Hippocampal formation (tissue), 2 donors: ENCODE data around the gene RPS6KB2.
"Not testable (repeated sequence)": the region's sequence is repeated elsewhere in the genome, so short reads cannot be mapped to it uniquely, and the experiment has no call there.

ENCODE experiments used
- DNase-seq, 2 donors: peaks; one replicate each; lab custom pipeline; 2025; lab: John Stamatoyannopoulos, UW

RPS6KB2 gene

GRCh38 chr11:67397986-67398660, 30.2 kb upstream of the RPS6KB2 start:
- no peak for DNase-seq

DNA sequence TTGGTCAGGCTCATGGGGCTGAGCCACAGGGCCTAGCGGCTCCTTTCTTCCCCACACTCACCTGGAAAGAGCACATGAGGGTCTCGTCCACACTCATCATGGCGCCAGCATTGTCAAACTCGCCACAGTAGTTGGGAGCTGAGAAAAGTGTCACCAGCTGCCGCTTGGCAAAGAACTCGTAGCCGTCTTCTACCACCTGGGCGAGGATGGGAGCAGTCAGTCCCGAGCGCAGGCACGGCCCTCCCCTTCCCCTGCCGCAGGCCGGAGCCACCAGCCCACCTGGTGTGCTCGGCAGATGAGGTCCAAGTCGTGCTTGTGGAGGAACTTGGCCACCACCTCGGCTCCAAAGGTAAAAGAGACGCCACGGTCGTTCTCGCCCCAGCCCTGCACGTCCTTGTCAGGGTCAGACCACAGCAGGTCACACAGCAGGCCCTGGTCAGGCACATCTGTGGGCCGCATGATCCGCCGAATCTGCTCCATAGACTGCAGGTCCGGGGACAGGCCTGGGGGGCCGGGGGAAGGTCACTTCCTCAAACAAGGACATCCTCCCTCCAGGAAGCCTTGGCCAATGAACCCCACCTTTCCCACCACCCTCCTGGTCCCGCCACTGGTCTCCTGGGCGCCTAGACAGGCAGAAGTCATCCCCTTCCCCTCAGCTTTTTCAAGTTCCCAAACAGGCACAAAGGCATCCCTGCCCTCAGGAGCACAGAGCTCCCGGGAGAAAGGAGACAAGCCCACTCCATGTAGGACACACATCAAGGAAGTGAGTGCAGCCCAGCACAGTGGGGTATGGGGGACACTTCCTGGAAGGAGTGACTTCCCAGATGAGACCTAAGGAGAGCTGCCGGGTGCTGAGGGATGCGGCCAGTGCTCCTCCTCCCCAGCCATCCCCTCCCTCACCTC, 29.4 kb upstream of the RPS6KB2 start:
- DNase-seq: no peak

- no peak for DNase-seq
These were observed 27.9 kb upstream of the RPS6KB2 start for GRCh38 chr11:67400251-67400941.

GRCh38 chr11:67400942-67401494, 27.3 kb upstream of the RPS6KB2 start:
- DNase-seq: no peak

GRCh38 chr11:67401495-67402191, 26.7 kb upstream of the RPS6KB2 start, which contains the start of gene PPP1CA:
PPP1CA (minus strand) TSS chr11:67401858; CDS start chr11:67401782, 76 bp downstream.
- DNase-seq: peak; percentile 90

GRCh38 chr11:67402192-67402839, 26.0 kb upstream of the RPS6KB2 start:
- not testable (repeated sequence) for DNase-seq

- DNase-seq: not testable (repeated sequence)
These were observed 25.2 kb upstream of the RPS6KB2 start for GRCh38 chr11:67403085-67403484.

DNA sequence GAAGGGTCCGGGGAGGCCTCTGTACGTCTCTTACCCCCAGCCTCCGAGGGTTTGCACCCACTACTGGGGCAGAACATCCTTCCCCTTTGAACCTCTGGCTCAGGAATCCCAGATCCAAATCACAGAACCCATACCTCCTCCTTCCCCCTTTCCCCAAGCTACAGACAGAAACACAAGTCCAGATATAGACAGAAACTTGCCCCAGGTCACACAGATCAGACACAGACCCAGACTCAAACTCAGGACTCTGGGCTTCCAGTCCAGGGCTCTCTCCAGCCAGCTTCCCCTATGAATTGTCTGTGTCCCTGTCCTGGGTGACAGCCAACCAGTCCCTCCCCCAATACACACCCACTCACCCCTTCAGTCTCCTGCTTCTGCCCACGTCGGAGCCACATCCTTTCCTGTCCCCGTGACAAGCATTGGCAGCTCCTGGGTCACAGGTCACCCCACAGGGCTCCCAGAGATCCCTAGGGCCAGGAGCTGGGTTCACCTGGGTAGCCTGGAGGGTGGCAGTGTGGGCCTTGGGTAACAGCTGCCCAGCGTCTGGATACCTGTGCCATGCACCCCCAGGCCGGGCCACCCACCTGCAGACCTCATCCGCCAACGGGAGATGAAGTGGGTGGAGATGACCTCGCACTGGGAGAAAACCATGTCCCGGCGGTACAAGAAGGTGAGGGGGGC, 23.6 kb upstream of the RPS6KB2 start:
- DNase-seq: no peak

DNA sequence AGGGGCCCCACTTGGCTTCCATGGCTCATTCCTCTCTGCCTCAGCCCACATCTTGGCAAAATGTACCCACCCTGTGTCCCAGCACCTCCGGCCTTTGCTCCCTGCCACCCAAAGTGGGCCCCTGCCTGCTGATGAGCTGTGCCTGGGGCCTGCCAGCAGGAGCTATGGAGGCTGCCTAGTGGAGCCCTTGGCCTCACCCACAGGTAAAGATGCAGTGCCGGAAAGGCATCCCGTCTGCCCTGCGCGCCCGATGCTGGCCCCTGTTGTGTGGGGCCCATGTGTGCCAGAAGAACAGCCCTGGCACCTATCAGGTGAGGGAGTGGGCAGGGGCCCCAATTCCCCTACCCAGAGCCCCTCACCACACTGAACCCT, 23.1 kb upstream of the RPS6KB2 start:
- no peak for DNase-seq

- no peak for DNase-seq
These were observed 22.5 kb upstream of the RPS6KB2 start for GRCh38 chr11:67405688-67406339.

DNA sequence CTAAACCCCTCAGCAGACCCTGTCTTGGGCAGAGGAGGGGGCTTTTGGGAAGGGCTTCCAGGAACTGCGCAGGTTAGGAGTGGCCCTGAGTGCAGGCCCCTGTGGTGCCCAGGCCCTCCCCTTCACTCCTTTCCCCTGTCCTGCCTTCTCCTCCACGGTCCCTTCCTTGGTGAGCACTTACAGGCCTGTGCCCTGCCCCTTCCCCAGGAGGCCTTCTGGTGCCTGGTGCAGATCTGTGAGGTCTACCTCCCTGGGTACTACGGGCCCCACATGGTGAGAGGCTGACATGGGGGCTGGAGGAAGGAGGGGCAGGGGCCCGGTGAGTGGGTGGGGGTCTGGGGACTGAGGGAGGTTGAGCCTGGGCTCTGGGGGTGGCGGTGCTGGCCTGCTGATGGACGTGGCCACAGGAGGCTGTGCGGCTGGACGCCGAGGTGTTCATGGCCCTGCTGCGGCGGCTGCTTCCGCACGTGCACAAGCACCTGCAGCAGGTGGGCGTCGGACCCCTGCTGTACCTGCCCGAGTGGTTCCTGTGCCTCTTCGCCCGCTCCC, 21.8 kb upstream of the RPS6KB2 start:
- no peak for DNase-seq

- DNase-seq: peak in 1 of 2 donors; percentile 46
These were observed 21.2 kb upstream of the RPS6KB2 start for GRCh38 chr11:67406969-67407687.

GRCh38 chr11:67407688-67408163, 20.6 kb upstream of the RPS6KB2 start:
- no peak for DNase-seq

GRCh38 chr11:67408437-67409200, 19.7 kb upstream of the RPS6KB2 start:
- no peak for DNase-seq

GRCh38 chr11:67409261-67409666, 19.0 kb upstream of the RPS6KB2 start:
- DNase-seq: no peak

GRCh38 chr11:67409781-67410368, 18.4 kb upstream of the RPS6KB2 start:
- DNase-seq: no peak

GRCh38 chr11:67410369-67410831, 17.9 kb upstream of the RPS6KB2 start:
- DNase-seq: peak; percentile 86 to 90
